Hepatocyte (in vitro differentiated cells): ENCODE data around the gene GFRA3. TPM values are rescaled to one million over a fixed set of nuclear protein-coding genes. Genes with fewer than 3 reads are reported as not detected.
A peak's percentile ranks its signal among the peaks of the same experiment; 100 is the strongest.

ENCODE experiments used
- DNase-seq: peaks from one replicate; pipeline ENCODE4 v3.0.0-alpha.2; 2016; ENCODE audit warnings: low spot score
- H2AFZ ChIP-seq: fragments of 200-600 bp; sonication (generic); 2 replicates; pipeline ENCODE4 v1.6.0; 2016; ENCODE audit warnings: antibody characterized with exemption, mild to moderate bottlenecking
- H3K27ac ChIP-seq: fragments of 200-600 bp; sonication (generic); 2 replicates; pipeline ENCODE4 v1.5.1; 2016; ENCODE audit warnings: mild to moderate bottlenecking
- H3K27me3 ChIP-seq: fragments of 200-600 bp; sonication (generic); 2 replicates; pipeline ENCODE4 v1.6.1; 2016
- H3K36me3 ChIP-seq: fragments of 200-600 bp; sonication (generic); replicated peaks from 2 replicates; pipeline ENCODE4 v1.5.1; 2016; ENCODE audit warnings: low read depth; ENCODE audit not compliant: insufficient read depth
- H3K4me1 ChIP-seq: fragments of 200-600 bp; sonication (generic); 2 replicates; pipeline ENCODE4 v1.5.1; 2016; ENCODE audit warnings: mild to moderate bottlenecking, moderate library complexity; ENCODE audit not compliant: insufficient read depth
- H3K4me2 ChIP-seq: fragments of 200-600 bp; sonication (generic); 2 replicates; pipeline ENCODE4 v1.6.0; 2016
- H3K4me3 ChIP-seq: fragments of 200-600 bp; sonication (generic); 2 replicates; pipeline ENCODE4 v1.5.1; 2016; ENCODE audit warnings: mild to moderate bottlenecking
- H3K79me2 ChIP-seq: fragments of 200-600 bp; sonication (generic); 2 replicates; pipeline ENCODE4 v1.6.0; 2017; ENCODE audit warnings: mild to moderate bottlenecking
- H3K9me2 ChIP-seq: fragments of 200-600 bp; sonication (generic); replicated peaks from 2 replicates; pipeline ENCODE4 v1.6.0; 2017; ENCODE audit warnings: mild to moderate bottlenecking; ENCODE audit not compliant: insufficient read depth
- H3K9me3 ChIP-seq: fragments of 200-600 bp; sonication (generic); 2 replicates; pipeline ENCODE4 v1.5.1; 2016; ENCODE audit warnings: low read depth, mild to moderate bottlenecking
- H4K20me1 ChIP-seq: fragments of 200-600 bp; sonication (generic); 2 replicates; pipeline ENCODE4 v1.6.0; 2016; ENCODE audit warnings: mild to moderate bottlenecking; ENCODE audit not compliant: insufficient read depth, poor library complexity, severe bottlenecking
- CTCF ChIP-seq: fragments of 200-600 bp; sonication (generic); IDR thresholded peaks from 2 replicates; pipeline ENCODE4 v1.5.1; 2016; ENCODE audit warnings: antibody characterized with exemption, mild to moderate bottlenecking; ENCODE audit not compliant: poor library complexity
- EZH2 ChIP-seq: fragments of 200-600 bp; sonication (generic); IDR thresholded peaks from 2 replicates; pipeline ENCODE4 v1.6.1; 2016; ENCODE audit warnings: antibody characterized with exemption, mild to moderate bottlenecking, borderline replicate concordance
- EZH2phosphoT487 ChIP-seq: fragments of 200-600 bp; sonication (generic); IDR thresholded peaks from one replicate; pipeline ENCODE4 v1.6.1; 2018; ENCODE audit warnings: antibody characterized with exemption, mild to moderate bottlenecking, low read depth, moderate library complexity; ENCODE audit not compliant: unreplicated experiment, severe bottlenecking
- WGBS: methylation state at CpG from one replicate; pipeline ENCODE4 v1.1.6; 2016; ENCODE audit warnings: low lambda C conversion rate; ENCODE audit errors: missing lambda C conversion rate; 5-methylcytosine and 5-hydroxymethylcytosine counted together
- polyA plus RNA-seq: library from polyadenylated mRNA; unstranded; fragments of >200 nt; fragmentation: Nextera tagmentation; extraction: Ambion mirVana; gene quantifications from 2 replicates; pipeline ENCODE4 v1.2.1, GENCODE V29; 2016
- total RNA-seq: library from RNA; depleted of rRNA; stranded (reverse); fragments of >200 nt; gene quantifications from 2 replicates; pipeline ENCODE4 v1.2.3, GENCODE V29; 2014

The GFRA3 gene
- total and polyA plus RNA-seq, 2 experiments from 2014 or later = 2.2 to 3.2 TPM

- H3K4me1 ChIP-seq = peaks cover 8% of the 10 kb centered on the region
- no peaks in the 10 kb centered on the region for H3K9me3 ChIP-seq
- 6% methylated on average over 62 of the region's 67 CpGs for WGBS
- no peaks in the 10 kb centered on the region for H3K9me2 ChIP-seq
- no peak overlapping the region for H3K27ac ChIP-seq
- peak; percentile 46 for DNase-seq
- TF ChIP-seq EZH2 (peak; percentile 82), EZH2phosphoT487 (no peak), CTCF (no peak)
- H3K27me3 ChIP-seq = peaks cover 45% of the 10 kb centered on the region
- H2AFZ ChIP-seq = peak overlapping the region; percentile 88
- H3K4me2 ChIP-seq = peak overlapping the region; percentile 90
- H3K79me2 ChIP-seq = no peaks in the 10 kb centered on the region
- H4K20me1 ChIP-seq = no peaks in the 10 kb centered on the region
- H3K36me3 ChIP-seq = no peaks in the 10 kb centered on the region
- peak overlapping the region; percentile 38 for H3K4me3 ChIP-seq
Measured at GRCh38 chr5:138241688-138242571, 32.5 kb downstream of the GFRA3 start.

GRCh38 chr5:138240650-138241385 lies 33.6 kb downstream of the GFRA3 start:
- Histone ChIP-seq H2AFZ (no peak overlapping the region), H4K20me1 (no peaks in the 10 kb centered on the region), H3K4me1 (peaks cover 8% of the 10 kb centered on the region), H3K4me3 (no peak overlapping the region), H3K36me3 (no peaks in the 10 kb centered on the region), H3K9me2 (no peaks in the 10 kb centered on the region), H3K9me3 (no peaks in the 10 kb centered on the region), H3K27ac (no peak overlapping the region), H3K4me2 (no peak overlapping the region), H3K27me3 (peaks cover 45% of the 10 kb centered on the region), H3K79me2 (no peaks in the 10 kb centered on the region)
- DNase-seq = no peak
- TF ChIP-seq EZH2phosphoT487 (no peak), CTCF (no peak), EZH2 (no peak)
- WGBS = 76% methylated on average over 3 of the region's 3 CpGs

GRCh38 chr5:138238034-138238433 lies 36.4 kb downstream of the GFRA3 start:
- no peak for DNase-seq
- peaks cover 32% of the 10 kb centered on the region for H3K27me3 ChIP-seq
- peaks cover 8% of the 10 kb centered on the region for H3K4me1 ChIP-seq
- 68% methylated on average over 1 of the region's 1 CpG for WGBS
- no peak overlapping the region for H2AFZ ChIP-seq
- no peak overlapping the region for H3K4me3 ChIP-seq
- no peaks in the 10 kb centered on the region for H4K20me1 ChIP-seq
- H3K9me2 ChIP-seq = no peaks in the 10 kb centered on the region
- TF ChIP-seq EZH2 (no peak), EZH2phosphoT487 (no peak), CTCF (no peak)
- no peak overlapping the region for H3K4me2 ChIP-seq
- no peaks in the 10 kb centered on the region for H3K9me3 ChIP-seq
- no peaks in the 10 kb centered on the region for H3K36me3 ChIP-seq
- H3K27ac ChIP-seq = no peak overlapping the region
- H3K79me2 ChIP-seq = no peaks in the 10 kb centered on the region
